Measurements from ENCODE around the gene SPOCK1.

SPOCK1 gene

GRCh38 chr5:137370096-137371071 lies 128.7 kb downstream of the SPOCK1 start:
- no peak overlapping the region for H3K27ac ChIP-seq
- H3K4me1 ChIP-seq (ENCODE audit: control insufficient read depth in 1 of 2, insufficient read depth in 1 of 2, low read depth in 1 of 2, low read length in 1 of 2), result no peaks in the 10 kb centered on the region
- H3K27me3 ChIP-seq, result no peaks in the 10 kb centered on the region
- no peaks in the 10 kb centered on the region for H3K36me3 ChIP-seq
- no peak overlapping the region for H3K4me3 ChIP-seq (ENCODE audit: low read depth in 1 of 2, low read length in 1 of 2)
- TF ChIP-seq, protein P1, sequence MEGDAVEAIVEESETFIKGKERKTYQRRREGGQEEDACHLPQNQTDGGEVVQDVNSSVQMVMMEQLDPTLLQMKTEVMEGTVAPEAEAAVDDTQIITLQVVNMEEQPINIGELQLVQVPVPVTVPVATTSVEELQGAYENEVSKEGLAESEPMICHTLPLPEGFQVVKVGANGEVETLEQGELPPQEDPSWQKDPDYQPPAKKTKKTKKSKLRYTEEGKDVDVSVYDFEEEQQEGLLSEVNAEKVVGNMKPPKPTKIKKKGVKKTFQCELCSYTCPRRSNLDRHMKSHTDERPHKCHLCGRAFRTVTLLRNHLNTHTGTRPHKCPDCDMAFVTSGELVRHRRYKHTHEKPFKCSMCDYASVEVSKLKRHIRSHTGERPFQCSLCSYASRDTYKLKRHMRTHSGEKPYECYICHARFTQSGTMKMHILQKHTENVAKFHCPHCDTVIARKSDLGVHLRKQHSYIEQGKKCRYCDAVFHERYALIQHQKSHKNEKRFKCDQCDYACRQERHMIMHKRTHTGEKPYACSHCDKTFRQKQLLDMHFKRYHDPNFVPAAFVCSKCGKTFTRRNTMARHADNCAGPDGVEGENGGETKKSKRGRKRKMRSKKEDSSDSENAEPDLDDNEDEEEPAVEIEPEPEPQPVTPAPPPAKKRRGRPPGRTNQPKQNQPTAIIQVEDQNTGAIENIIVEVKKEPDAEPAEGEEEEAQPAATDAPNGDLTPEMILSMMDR (IDR thresholded peaks at IDR 0.05), result no peak
- no peaks in the 10 kb centered on the region for H3K9me3 ChIP-seq

DNA sequence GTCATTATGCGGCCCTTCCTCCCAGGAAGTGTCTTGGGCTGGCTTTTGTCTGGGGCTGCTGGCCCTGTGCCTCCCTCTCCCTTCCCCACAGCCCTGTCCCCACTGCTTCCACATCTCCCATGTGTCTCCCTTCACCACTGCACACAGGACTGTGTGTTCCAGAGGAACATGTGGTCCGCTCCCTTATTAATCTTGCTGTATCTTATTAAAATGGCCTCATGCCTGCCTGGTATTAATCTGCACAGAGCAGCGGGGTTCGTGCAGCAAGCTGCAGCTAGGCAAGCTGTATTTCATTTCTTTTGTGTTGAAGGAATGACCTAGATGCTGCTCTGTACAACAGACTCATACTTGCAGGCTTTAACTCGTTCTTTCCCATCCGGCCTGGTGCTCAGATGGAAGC lies 130.5 kb downstream of the SPOCK1 start:
- TF ChIP-seq, protein P1 (IDR thresholded peaks at IDR 0.05), result no peak
- Histone ChIP-seq H3K9me3 (no peaks in the 10 kb centered on the region), H3K4me1 (ENCODE audit: control insufficient read depth in 1 of 2, insufficient read depth in 1 of 2, low read depth in 1 of 2, low read length in 1 of 2) (no peaks in the 10 kb centered on the region), H3K36me3 (no peaks in the 10 kb centered on the region), H3K4me3 (ENCODE audit: low read depth in 1 of 2, low read length in 1 of 2) (no peak overlapping the region), H3K27me3 (no peaks in the 10 kb centered on the region), H3K27ac (no peak overlapping the region)

DNA sequence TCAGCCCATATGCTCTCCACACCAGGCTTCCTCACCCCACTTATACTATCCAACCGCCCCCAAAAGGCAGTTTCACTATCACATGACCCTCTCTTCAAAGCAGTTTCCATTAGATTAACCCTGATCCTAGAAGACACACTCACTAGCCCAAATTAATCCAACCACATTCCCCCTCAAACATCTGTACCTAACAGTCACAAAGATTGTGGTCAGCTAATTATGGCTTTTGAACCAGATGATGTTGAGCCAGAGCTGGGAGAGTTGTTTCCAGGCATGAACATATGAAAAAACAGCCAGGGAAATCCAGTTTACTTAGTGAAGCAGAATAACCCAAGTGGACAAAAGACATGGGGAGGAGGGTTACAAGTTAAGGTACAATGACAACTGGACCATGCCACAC lies 131.2 kb downstream of the SPOCK1 start:
- TF ChIP-seq, protein P1 (IDR thresholded peaks at IDR 0.05), result no peak
- H3K9me3 ChIP-seq, result no peaks in the 10 kb centered on the region
- no peaks in the 10 kb centered on the region for H3K4me1 ChIP-seq (ENCODE audit: control insufficient read depth in 1 of 2, insufficient read depth in 1 of 2, low read depth in 1 of 2, low read length in 1 of 2)
- no peaks in the 10 kb centered on the region for H3K36me3 ChIP-seq
- no peak overlapping the region for H3K27ac ChIP-seq
- H3K27me3 ChIP-seq, result no peaks in the 10 kb centered on the region
- no peak overlapping the region for H3K4me3 ChIP-seq (ENCODE audit: low read depth in 1 of 2, low read length in 1 of 2)

- Histone ChIP-seq H3K9me3 (no peaks in the 10 kb centered on the region), H3K36me3 (no peaks in the 10 kb centered on the region), H3K4me1 (ENCODE audit: control insufficient read depth in 1 of 2, insufficient read depth in 1 of 2, low read depth in 1 of 2, low read length in 1 of 2) (no peaks in the 10 kb centered on the region), H3K4me3 (ENCODE audit: low read depth in 1 of 2, low read length in 1 of 2) (no peak overlapping the region), H3K27me3 (no peaks in the 10 kb centered on the region), H3K27ac (no peak overlapping the region)
- TF ChIP-seq, protein P1 (IDR thresholded peaks at IDR 0.05), result no peak
These were observed 132.6 kb downstream of the SPOCK1 start for GRCh38 chr5:137366526-137366925.

GRCh38 chr5:137365126-137365865 lies 133.8 kb downstream of the SPOCK1 start:
- Histone ChIP-seq H3K4me1 (ENCODE audit: control insufficient read depth in 1 of 2, insufficient read depth in 1 of 2, low read depth in 1 of 2, low read length in 1 of 2) (no peaks in the 10 kb centered on the region), H3K4me3 (ENCODE audit: low read depth in 1 of 2, low read length in 1 of 2) (no peak overlapping the region), H3K36me3 (no peaks in the 10 kb centered on the region), H3K27me3 (no peaks in the 10 kb centered on the region), H3K9me3 (no peaks in the 10 kb centered on the region), H3K27ac (no peak overlapping the region)
- TF ChIP-seq, protein P1 (IDR thresholded peaks at IDR 0.05), result no peak
